ENCODE measurements around the gene POLR1C. TPM values are rescaled to one million over a fixed set of nuclear protein-coding genes. Genes with fewer than 3 reads are reported as not detected.

Gene POLR1C
- total RNA-seq, 1 experiment from 2014 or later, result 41.4 TPM

DNA sequence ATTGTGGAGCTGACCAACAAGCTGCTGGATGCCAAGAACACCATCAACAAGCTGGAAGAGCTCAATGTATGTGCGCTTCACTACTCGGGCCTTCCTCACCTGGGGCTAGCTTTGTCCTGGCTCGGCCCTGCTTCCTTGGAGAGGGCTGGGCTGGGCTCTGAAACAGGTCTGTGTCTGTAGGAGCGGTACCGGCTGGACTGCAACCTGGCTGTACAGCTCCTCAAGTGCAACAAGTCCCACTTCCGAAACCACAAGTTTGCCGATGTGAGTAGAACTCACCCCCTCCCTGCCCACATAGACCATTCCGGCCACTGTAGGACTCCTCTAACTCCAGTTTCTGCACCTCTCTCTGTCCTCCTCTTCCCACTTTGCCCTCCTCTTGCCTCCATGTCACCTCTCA lies 13.4 kb upstream of the POLR1C start:
- H3K9me3 ChIP-seq (ENCODE audit: insufficient read depth, low read depth), result no peaks in the 10 kb centered on the region
- no peaks in the 10 kb centered on the region for H3K79me2 ChIP-seq (ENCODE audit: low read depth)
- no peaks in the 10 kb centered on the region for H3K4me1 ChIP-seq (replicated peaks; ENCODE audit: insufficient read depth)
- no peak overlapping the region for H3K27ac ChIP-seq
- POLR2A ChIA-PET (ENCODE audit: unreplicated experiment), result no interaction called here
- H3K4me3 ChIP-seq, result no peak overlapping the region
- no peaks in the 10 kb centered on the region; the same call in 1 of the 2 replicates for H4K20me1 ChIP-seq (ENCODE audit: insufficient read depth)
- H3K27me3 ChIP-seq (ENCODE audit: insufficient read depth, low read depth), result no peaks in the 10 kb centered on the region
- H3K4me2 ChIP-seq, result no peak overlapping the region
- H3K36me3 ChIP-seq (ENCODE audit: low read depth), result peaks cover 15% of the 10 kb centered on the region; the same call in 1 of the 2 replicates
- no peak for DNase-seq
- CTCF ChIA-PET, result interaction anchor here (0.6 kb wide), 2 partner anchors 75 to 189 kb away, joined by 5 read pairs; no protein-coding TSS in a partner anchor
- intact Hi-C loops (cut with micrococcal nuclease; ENCODE audit: unreplicated experiment), result no loop called here
- TF ChIP-seq EZH2 (IDR thresholded peaks at IDR 0.05; ENCODE audit: low read depth), result no peak
- TF ChIP-seq, protein P1, sequence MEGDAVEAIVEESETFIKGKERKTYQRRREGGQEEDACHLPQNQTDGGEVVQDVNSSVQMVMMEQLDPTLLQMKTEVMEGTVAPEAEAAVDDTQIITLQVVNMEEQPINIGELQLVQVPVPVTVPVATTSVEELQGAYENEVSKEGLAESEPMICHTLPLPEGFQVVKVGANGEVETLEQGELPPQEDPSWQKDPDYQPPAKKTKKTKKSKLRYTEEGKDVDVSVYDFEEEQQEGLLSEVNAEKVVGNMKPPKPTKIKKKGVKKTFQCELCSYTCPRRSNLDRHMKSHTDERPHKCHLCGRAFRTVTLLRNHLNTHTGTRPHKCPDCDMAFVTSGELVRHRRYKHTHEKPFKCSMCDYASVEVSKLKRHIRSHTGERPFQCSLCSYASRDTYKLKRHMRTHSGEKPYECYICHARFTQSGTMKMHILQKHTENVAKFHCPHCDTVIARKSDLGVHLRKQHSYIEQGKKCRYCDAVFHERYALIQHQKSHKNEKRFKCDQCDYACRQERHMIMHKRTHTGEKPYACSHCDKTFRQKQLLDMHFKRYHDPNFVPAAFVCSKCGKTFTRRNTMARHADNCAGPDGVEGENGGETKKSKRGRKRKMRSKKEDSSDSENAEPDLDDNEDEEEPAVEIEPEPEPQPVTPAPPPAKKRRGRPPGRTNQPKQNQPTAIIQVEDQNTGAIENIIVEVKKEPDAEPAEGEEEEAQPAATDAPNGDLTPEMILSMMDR (conservative IDR thresholded peaks at IDR 0.05), result no peak
- H2AFZ ChIP-seq, result no peak overlapping the region
- no peaks in the 10 kb centered on the region for H3K9me2 ChIP-seq (ENCODE audit: insufficient read depth)
- H3F3A ChIP-seq (ENCODE audit: insufficient read depth, low read depth), result peaks cover 16% of the 10 kb centered on the region; the same call in 1 of the 2 replicates
- no TSS peak for BruUV-seq (replicated peaks)

DNA sequence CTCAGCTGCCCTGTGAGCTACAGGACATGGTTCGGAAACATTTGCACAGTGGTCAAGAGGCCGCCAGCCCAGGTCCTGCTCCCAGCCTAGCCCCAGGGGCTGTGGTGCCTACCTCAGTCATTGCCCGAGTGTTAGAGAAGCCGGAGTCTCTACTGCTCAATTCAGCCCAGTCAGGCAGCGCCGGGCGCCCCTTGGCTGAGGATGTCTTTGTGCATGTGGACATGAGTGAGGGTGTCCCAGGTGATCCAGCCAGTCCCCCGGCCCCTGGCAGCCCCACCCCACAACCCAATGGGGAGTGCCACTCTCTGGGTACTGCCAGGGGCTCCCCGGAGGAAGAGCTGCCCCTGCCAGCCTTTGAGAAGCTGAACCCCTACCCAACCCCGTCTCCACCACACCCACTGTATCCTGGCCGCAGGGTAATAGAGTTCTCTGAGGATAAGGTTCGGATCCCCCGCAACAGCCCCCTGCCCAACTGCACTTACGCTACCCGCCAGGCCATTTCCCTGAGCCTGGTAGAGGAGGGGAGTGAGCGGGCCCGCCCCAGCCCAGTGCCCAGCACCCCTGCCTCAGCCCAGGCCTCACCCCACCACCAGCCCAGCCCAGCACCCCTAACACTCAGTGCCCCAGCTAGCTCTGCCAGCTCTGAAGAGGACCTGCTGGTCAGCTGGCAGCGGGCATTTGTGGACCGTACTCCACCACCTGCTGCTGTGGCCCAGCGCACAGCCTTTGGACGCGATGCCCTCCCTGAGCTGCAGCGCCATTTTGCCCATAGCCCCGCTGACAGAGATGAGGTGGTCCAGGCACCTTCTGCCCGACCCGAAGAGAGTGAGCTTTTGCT lies 11.9 kb upstream of the POLR1C start:
- no peak overlapping the region for H2AFZ ChIP-seq
- H3K4me2 ChIP-seq, result no peak overlapping the region
- ChIA-PET CTCF (interaction anchor here (0.6 kb wide), 1 partner anchor 111 kb away, joined by 9 read pairs; no protein-coding TSS in a partner anchor), POLR2A (ENCODE audit: unreplicated experiment) (interaction anchor here (0.8 kb wide), 1 partner anchor 307 kb away, joined by 4 read pairs; no protein-coding TSS in a partner anchor)
- H4K20me1 ChIP-seq (ENCODE audit: insufficient read depth), result no peaks in the 10 kb centered on the region; the same call in 1 of the 2 replicates
- no peak overlapping the region for H3K4me3 ChIP-seq
- no peaks in the 10 kb centered on the region for H3K9me3 ChIP-seq (ENCODE audit: insufficient read depth, low read depth)
- 0 out of 2 replicates have a peak, but pooled peaks cover 3% of the 10 kb centered on the region for H3K4me1 ChIP-seq (replicated peaks; ENCODE audit: insufficient read depth)
- H3K27ac ChIP-seq, result no peak overlapping the region
- BruUV-seq (replicated peaks), result TSS peak; percentile 17
- H3F3A ChIP-seq (ENCODE audit: insufficient read depth, low read depth), result peaks cover 16% of the 10 kb centered on the region; the same call in 1 of the 2 replicates
- intact Hi-C loops (cut with micrococcal nuclease; ENCODE audit: unreplicated experiment), result no loop called here
- TF ChIP-seq, protein P1 (conservative IDR thresholded peaks at IDR 0.05), result no peak
- TF ChIP-seq EZH2 (IDR thresholded peaks at IDR 0.05; ENCODE audit: low read depth), result no peak
- H3K9me2 ChIP-seq (ENCODE audit: insufficient read depth), result no peaks in the 10 kb centered on the region
- no peaks in the 10 kb centered on the region for H3K79me2 ChIP-seq (ENCODE audit: low read depth)
- H3K27me3 ChIP-seq (ENCODE audit: insufficient read depth, low read depth), result no peaks in the 10 kb centered on the region
- peaks cover under 1% of the 10 kb centered on the region; the same call in 1 of the 2 replicates for H3K36me3 ChIP-seq (ENCODE audit: low read depth)
- DNase-seq, result no peak

DNA sequence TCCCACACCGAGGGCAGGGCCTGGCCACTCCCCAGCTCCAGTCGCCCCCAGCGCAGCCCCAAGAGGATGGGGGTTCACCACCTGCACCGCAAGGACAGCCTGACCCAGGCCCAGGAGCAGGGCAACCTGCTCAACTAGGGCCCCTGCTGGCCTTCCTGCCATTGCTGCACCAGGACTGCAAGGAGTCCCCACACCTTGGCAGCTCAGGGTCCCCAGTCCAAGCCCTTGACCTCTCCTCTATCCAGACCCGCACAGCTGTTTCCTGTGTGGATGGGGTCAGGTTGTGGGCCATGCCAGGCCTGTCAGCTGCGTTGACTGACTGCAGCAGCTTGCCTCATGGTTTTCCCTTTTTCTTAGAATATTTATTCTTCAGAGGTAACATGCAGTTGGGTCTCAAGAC lies 11.2 kb upstream of the POLR1C start:
- DNase-seq, result no peak
- Histone ChIP-seq H3F3A (ENCODE audit: insufficient read depth, low read depth) (peaks cover 19% of the 10 kb centered on the region; the same call in 1 of the 2 replicates), H3K4me2 (no peak overlapping the region), H4K20me1 (ENCODE audit: insufficient read depth) (peaks cover 3% of the 10 kb centered on the region; the same call in 1 of the 2 replicates), H3K36me3 (ENCODE audit: low read depth) (no peaks in the 10 kb centered on the region), H3K4me3 (no peak overlapping the region), H3K9me3 (ENCODE audit: insufficient read depth, low read depth) (no peaks in the 10 kb centered on the region), H3K9me2 (ENCODE audit: insufficient read depth) (no peaks in the 10 kb centered on the region), H3K79me2 (ENCODE audit: low read depth) (no peaks in the 10 kb centered on the region), H2AFZ (no peak overlapping the region), H3K4me1 (replicated peaks; ENCODE audit: insufficient read depth) (0 out of 2 replicates have a peak, but pooled peaks cover 7% of the 10 kb centered on the region), H3K27me3 (ENCODE audit: insufficient read depth, low read depth) (no peaks in the 10 kb centered on the region), H3K27ac (no peak overlapping the region)
- ChIA-PET POLR2A (ENCODE audit: unreplicated experiment) (interaction anchor here (0.8 kb wide), 1 partner anchor 308 kb away, joined by 4 read pairs; no protein-coding TSS in a partner anchor), CTCF (interaction anchor here (0.7 kb wide), 1 partner anchor 122 kb away, joined by 3 read pairs; no protein-coding TSS in a partner anchor)
- no TSS peak for BruUV-seq (replicated peaks)
- intact Hi-C loops (cut with micrococcal nuclease; ENCODE audit: unreplicated experiment), result loop anchor here (2.0 kb wide), 3 partner anchors 51 to 605 kb away; partner anchors contain the start of gene DLK2
- TF ChIP-seq EZH2 (IDR thresholded peaks at IDR 0.05; ENCODE audit: low read depth), result no peak
- TF ChIP-seq, protein P1 (conservative IDR thresholded peaks at IDR 0.05), result no peak
